ENCODE data around the gene USP31. TPM values are rescaled to one million over a fixed set of nuclear protein-coding genes. Genes with fewer than 3 reads are reported as not detected.

Gene USP31
- total RNA-seq, 1 experiment from 2014 or later, result 6.7 TPM

DNA sequence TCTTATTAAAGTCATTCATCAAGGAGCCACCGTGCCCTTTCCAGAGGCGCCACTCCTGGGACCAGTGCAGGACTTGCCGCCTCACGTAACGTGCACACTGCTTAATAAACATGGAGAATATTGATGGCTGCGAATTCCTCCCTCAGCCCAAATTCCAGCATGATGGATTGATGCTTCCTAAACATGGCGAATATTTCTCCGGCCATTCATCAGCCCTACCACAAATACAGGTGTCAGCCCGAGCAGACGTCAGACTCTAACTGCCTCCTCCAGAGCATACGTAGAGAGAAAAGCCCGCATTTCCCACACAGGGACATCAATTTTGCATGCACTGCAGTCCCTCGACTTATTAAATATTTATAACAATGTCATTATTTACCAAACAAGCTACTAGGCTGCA is 97.0 kb downstream of the USP31 start:
- DNase-seq (ENCODE audit: low read depth), result no peak
- in situ Hi-C loops (cut with HindIII; ENCODE audit: low pct_unique_long_range_greater_than_20kb, low sequenced_read_pairs), result no loop called here

DNA sequence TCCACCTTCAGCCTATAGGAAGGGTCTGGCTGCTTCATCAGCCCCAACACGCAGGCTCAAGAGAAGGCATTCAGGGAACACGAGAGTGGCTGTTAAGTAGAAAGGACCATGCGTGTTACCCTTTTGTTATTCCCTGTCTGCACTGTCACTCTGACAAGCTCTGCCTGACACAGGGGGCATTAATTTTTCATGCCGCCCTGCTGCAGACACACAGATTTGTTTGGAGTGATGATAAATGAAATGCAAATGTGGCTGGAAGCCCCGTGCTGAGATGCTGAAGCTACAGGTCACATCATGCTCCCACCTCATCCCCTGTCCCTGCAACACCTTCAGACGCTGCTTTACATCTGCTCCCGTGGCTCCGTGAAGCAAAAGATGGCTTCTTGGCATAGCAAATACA is 97.7 kb downstream of the USP31 start:
- no peak for DNase-seq (ENCODE audit: low read depth)
- in situ Hi-C loops (cut with HindIII; ENCODE audit: low pct_unique_long_range_greater_than_20kb, low sequenced_read_pairs), result no loop called here

DNA sequence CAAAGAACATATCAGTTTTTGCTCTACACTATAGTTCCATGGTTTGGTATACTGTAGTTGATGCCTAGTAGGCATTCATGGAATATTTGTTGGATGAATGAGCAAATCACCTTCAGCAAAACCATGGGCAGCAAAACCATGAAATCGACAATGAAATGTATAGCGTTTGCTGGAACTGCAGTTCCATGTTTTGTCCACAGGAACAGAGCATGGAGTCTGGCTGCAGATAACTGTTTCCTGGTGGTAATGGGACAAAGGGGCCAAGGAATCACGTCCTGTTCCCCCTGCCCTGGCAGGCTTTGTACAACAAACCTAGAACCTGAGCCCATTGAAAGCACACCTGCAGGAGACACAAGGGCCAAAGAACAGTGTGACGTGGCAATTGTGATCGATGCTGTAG is 101.1 kb downstream of the USP31 start:
- DNase-seq (ENCODE audit: low read depth), result no peak
- in situ Hi-C loops (cut with HindIII; ENCODE audit: low pct_unique_long_range_greater_than_20kb, low sequenced_read_pairs), result no loop called here

DNA sequence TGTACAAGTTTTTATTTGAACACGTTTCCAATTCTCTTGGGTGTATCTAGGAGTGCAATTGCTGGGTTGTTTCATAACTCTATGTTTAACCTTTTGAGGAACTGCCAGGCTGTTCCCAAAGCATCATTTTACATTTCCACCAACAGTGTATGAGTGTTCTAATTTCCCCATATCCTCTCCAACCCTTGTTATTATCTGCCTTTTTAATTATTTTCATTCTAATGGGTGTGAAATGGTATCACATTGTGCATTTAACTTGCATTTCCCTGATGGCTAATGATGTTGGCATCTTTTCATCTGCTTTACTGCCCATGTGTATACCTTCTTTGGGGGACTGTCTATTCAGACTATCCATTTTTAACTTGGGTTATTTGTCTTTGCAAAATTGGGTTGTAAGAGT is 104.2 kb downstream of the USP31 start:
- in situ Hi-C loops (cut with HindIII; ENCODE audit: low pct_unique_long_range_greater_than_20kb, low sequenced_read_pairs), result no loop called here
- DNase-seq (ENCODE audit: low read depth), result no peak

DNA sequence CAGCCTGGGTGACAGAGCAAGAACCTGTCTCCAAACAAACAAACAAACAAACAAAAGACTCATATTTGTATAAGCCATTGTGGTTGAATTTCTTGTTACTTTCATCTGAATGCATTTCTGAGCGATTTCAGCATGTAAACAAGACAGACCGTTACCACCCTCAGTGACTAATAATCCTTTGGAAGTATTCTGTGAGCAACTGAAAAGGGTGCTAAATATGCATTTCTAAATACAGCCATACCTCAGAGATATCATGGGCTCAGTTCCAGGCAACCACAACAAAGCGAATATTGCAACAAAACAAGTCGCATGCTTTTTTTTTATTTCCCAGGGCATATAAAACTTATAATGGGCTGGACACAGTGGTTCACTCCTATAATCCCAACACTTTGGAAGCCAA is 109.0 kb downstream of the USP31 start:
- DNase-seq (ENCODE audit: low read depth), result no peak
- in situ Hi-C loops (cut with HindIII; ENCODE audit: low pct_unique_long_range_greater_than_20kb, low sequenced_read_pairs), result no loop called here

DNA sequence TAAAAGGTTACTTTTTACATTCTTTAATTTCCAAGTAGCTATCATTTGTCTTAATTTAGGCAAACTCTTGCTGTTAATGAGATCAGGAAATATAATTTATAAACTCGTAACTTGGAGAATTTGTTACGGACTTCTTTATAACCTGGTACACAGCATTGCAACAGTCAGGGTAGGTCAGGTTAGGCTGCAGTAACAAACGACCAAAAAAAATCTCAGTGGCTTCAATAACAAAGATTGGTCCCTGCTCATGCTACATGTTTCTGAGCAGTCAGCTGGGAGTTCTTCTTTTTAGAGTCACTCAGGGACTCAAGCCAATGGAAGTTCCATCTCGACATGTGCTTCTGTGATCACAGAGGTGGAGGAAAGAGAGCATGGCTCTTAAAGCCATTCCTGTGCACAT is 110.1 kb downstream of the USP31 start:
- DNase-seq (ENCODE audit: low read depth), result no peak
- in situ Hi-C loops (cut with HindIII; ENCODE audit: low pct_unique_long_range_greater_than_20kb, low sequenced_read_pairs), result no loop called here

DNA sequence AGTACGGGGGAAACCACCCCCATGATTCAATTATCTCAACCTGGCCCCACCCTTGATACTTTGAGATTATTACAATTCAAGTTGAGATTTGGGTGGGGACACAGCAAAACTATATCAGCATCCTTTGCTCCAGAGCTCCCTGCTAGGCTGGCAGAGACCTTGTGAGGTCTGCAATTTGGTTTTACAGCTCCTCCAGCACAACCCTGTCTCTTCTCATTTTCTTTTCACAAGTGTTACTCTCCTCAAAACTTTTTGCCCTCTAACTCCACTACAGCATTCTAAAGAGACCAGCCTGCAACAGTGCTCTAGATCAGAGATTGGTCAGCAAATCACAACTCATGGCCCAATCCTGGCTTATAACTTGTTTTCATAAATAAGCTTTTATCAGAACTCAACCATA is 114.0 kb downstream of the USP31 start:
- DNase-seq (ENCODE audit: low read depth), result no peak
- in situ Hi-C loops (cut with HindIII; ENCODE audit: low pct_unique_long_range_greater_than_20kb, low sequenced_read_pairs), result no loop called here

DNA sequence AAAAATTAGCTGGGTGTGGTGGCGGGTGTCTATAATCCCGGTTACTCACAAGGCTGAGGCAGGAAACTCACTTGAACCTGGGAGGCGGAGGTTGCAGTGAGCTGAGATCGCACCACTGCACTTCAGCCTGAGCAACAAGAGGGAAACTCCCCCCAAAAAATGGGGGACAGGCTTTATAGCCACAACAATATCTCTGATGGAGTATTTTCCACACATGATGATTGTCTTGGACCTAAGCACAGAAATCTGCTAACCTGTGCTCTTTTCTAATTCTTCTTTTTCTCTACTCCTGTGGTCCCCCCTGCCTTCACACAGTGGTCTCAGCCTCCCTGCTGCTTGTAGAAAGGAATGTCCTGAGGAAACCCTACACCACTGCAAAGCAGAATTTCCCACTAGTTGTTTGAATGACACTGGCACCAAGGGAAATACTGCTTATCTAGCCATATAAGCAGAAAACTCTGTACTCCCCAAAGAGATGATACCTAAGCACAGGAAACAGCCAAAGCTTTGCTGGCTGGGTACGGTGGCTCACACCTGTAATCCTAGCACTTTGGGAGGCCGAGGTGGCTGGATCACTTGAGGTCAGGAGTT is 117.6 kb downstream of the USP31 start:
- in situ Hi-C loops (cut with HindIII; ENCODE audit: low pct_unique_long_range_greater_than_20kb, low sequenced_read_pairs), result no loop called here
- no peak for DNase-seq (ENCODE audit: low read depth)

DNA sequence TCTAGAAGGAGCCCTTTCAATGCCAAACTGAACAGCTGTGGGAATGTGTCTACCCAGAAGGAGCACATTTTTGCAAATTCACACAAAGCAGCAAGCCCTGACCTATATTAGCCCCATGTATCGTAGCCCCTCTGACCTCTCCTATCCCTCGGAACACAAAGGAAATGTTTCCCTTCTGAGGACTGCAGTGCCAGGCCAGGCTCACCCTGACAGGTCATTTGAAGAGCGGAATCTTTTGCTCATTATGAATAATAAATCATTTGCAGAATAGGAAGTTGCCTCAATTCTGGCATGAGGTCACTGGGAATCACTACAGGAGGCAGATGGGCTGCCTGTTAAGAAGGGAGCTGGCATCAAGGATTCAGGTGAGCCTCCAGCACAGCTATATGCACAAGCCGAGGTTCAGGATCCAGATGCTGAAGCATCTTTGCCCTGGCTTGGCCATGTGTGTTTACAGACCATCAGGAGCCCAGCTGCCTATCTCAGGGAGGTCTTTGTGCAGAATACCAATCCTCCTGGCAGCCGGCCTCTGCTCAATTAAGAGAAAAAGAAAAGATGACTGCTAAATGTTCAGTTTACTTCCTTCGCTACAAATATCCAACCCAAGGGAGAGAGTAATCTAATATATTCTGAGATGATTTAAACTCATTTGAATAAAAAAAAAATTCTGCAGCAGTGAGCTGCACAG is 119.4 kb downstream of the USP31 start:
- no peak for DNase-seq (ENCODE audit: low read depth)
- in situ Hi-C loops (cut with HindIII; ENCODE audit: low pct_unique_long_range_greater_than_20kb, low sequenced_read_pairs), result no loop called here

DNA sequence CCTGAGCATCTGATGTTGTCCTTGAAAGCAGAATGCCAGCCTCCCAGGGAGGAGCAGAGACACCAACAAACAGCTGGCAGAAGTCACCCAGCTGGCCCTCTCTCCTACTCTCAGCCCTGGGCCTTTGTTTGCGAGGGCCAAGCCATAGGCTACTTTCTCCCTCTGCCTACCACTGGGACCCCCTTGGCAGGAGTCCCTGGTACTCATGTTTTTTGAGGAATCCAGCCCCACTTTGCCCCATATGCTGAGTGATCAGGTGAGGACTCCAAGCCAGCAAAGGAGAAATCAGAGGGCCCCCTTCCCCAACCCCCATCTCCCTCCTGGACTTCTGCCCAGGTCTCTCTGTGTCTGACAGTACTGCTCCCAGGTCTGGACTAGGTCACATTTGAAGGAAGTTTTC is 121.9 kb downstream of the USP31 start:
- no peak for DNase-seq (ENCODE audit: low read depth)
- in situ Hi-C loops (cut with HindIII; ENCODE audit: low pct_unique_long_range_greater_than_20kb, low sequenced_read_pairs), result no loop called here

DNA sequence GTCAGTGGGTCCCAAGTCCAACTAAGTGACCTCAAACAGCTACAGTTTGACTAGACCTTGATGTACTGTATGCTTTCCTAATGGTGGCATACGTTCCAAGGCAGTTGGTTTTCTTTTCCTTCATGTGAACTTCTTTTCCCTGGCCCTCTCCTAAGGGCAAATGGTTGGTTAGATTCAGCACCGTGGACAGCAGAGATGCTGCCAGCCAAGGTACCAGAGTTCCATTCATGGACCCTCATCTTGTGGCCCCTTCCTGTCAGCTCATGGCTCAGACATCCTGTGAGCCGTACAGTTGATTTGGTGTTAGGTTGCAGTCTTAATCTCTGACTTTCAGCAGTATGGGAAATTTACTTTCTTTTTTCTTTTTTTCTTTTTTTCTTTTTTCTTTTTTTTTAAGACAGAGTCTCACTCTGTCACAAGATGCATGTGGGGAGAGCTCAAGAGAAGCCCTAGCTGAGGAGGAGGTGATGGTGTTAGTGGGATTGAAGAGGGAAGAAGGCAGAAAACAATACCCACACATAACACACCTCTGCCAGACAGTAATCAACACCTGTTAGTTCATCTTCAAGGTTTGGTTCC is 122.4 kb downstream of the USP31 start:
- DNase-seq (ENCODE audit: low read depth), result peak; percentile 34
- in situ Hi-C loops (cut with HindIII; ENCODE audit: low pct_unique_long_range_greater_than_20kb, low sequenced_read_pairs), result no loop called here

DNA sequence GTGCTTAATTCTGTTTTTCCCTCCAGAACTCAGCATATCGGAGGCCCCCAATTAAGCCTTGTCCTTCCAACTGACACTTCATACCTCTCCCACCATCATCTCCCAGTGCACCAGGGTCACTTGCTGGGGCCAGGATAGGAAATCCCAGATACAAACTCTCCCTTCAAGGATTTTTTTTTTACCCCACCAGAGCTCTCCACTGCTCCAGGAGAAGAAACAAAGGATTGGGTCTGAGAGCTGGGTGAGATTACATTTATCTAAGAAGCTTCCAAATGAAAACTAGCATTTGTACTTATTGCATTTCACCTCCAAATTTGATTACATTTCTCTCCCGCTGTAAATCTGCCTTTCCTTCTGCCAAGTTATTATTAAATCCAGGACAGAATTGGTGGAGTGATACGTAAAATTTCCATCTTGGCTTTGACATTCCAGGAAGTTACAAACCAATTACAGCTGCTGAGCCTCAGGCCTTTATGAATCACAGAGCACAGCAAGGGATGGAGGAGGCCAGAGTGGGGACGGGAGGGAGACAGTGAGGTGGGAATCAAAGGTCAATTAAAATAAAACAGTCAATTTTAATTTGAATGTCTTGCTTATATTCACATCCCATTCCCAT is 123.5 kb downstream of the USP31 start:
- in situ Hi-C loops (cut with HindIII; ENCODE audit: low pct_unique_long_range_greater_than_20kb, low sequenced_read_pairs), result no loop called here
- DNase-seq (ENCODE audit: low read depth), result no peak

DNA sequence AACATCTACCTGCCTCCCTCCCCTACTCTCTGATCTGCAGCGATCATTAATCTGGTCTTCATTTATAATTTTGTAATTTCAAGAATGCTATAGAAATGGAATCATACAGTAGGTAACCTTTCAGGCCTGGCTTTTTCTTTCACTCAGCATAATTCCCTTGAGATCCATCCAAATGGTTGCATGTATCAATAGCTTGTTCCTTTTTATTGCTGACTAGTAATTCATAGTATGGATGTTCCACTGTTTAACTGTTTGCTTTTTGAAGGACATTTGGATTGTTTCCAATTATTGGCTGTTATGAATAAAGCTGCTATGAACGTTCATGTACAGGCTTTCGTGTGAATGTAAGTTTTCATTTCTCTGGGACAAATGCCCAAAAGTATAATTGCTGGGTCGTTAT is 125.2 kb downstream of the USP31 start:
- in situ Hi-C loops (cut with HindIII; ENCODE audit: low pct_unique_long_range_greater_than_20kb, low sequenced_read_pairs), result no loop called here
- no peak for DNase-seq (ENCODE audit: low read depth)

DNA sequence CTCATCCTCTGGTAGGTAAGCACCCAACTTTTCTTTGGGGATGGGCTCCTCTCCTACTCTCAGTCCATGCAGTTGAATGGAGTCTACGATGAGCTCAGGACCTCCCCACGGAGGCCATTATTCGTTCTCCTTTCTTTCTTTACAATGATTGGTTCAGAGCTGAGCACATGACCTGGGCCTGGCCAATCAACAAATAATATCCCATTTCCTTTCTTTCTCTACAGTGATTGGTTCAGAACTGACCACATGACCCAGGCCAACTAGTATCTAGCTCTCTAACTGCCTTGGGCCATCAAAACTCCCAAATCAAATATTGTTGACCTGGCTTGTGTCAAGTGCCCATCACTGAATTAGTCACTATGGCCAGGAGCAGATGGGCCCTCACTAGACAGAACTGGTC is 129.2 kb downstream of the USP31 start:
- DNase-seq (ENCODE audit: low read depth), result no peak
- in situ Hi-C loops (cut with HindIII; ENCODE audit: low pct_unique_long_range_greater_than_20kb, low sequenced_read_pairs), result no loop called here

DNA sequence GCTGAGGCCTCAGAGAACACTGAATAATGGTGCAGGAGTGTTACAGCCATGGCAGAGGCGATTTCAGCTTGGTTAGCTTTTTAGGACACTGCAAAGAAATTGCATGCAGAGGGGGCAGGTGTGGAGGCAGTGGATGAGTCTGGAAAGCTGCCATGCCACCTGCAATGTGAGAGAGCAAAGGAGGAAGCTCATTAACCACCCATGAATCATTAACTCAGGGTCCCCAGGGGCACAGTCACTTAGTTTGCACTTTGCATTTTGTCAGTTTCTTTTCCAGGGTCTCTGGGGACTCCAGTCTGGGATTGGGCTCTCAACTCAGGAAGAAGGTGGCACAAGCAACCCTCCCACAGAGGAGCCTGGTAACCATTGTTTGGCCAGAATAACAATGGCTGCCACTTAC is 132.9 kb downstream of the USP31 start:
- DNase-seq (ENCODE audit: low read depth), result peak; percentile 54

DNA sequence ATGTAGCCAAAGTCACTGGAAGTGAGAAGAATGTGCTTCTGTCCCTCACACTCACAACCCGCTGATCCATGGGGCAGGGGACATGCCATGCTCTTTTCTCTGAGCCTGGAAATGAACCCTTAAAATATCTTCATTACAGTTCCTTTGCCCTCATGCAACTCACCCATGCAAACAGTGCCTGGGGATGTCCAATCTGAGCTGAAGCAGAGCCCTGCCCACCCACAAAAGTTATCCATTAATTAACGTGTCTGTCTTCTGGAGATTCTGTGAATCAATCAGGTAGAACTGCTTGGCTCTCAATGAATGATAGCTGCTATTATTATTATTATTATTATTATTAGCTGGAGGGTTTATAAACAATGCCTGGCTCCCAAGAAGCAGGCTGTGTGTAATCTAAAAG is 133.7 kb downstream of the USP31 start:
- in situ Hi-C loops (cut with HindIII; ENCODE audit: low pct_unique_long_range_greater_than_20kb, low sequenced_read_pairs), result no loop called here
- DNase-seq (ENCODE audit: low read depth), result peak; percentile 28

More for the DNA sequence above, 132.9 kb downstream of the USP31 start:
- in situ Hi-C loops (cut with HindIII; ENCODE audit: low pct_unique_long_range_greater_than_20kb, low sequenced_read_pairs), result no loop called here

DNA sequence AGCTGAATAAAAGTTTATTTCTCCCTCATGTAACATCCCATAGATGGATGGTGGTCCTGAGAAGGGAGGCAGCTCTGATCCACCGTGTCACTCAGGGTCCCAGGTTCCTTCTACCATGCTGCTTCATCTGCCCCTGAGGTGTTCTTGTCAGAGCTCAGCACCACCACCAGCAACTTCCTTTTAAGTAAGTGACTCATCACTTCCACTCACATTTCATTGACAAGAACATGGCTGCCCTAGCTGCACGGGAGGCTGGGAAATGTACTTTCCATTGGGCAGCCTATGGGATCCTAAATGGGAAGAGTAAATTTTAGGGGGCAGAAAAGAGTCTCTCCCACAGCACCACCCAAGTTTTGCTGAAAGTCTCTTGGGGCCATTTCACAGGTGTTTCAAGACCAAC is 134.7 kb downstream of the USP31 start:
- DNase-seq (ENCODE audit: low read depth), result no peak
- in situ Hi-C loops (cut with HindIII; ENCODE audit: low pct_unique_long_range_greater_than_20kb, low sequenced_read_pairs), result no loop called here
